ENCODE results near the gene KIAA1958. TPM values are rescaled to one million over a fixed set of nuclear protein-coding genes. Genes with fewer than 3 reads are reported as not detected.

The KIAA1958 gene
- total RNA-seq, 1 donor from 2014 or later: 14.2 TPM

DNA sequence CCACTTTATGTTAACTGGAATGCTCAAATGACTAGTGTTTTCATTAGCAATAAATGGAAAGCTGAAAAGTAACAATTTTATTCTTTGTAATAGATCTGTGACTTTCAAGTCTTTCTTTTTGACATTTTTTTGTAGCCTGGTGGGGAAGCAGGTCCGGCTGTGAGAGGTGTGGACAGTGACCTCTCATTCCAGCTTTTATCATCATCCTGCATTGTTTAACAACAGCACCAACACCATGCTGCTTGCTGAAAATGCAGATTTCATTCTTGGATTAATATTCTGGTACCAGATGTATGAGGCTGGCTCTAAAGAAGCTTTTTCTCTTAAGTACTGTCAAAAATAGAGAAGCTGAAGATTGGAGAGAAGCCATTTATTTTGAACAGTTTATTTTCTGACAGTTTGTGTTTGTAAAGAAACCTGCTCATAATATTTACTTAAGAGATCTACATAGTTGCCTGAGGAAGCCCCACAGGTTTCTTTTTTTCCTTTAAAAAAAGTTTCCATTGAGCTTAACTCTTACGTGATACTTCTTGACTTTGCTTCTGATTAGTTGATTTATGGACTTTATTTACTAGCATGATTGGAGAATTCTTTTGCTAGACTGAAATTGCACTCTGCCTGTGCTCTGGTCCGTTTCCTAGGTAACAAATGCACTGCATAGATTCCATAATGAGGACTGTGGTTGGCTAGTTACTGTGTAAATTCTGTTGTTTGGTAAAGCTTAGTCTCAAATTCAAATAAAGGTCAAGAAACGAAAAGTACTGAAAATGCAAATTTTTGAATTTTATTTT, 3.4 kb downstream of the KIAA1958 start:
- intact Hi-C loops (cut with DNase I): no loop called here
- Histone ChIP-seq H3K27me3 (no peaks in the 10 kb centered on the region), H3K36me3 (no peaks in the 10 kb centered on the region), H3K4me3 (no peak overlapping the region), H3K9me3 (peaks cover 15% of the 10 kb centered on the region), H3K27ac (no peak overlapping the region), H3K4me1 (peaks cover 4% of the 10 kb centered on the region)
- ATAC-seq (no peak), DNase-seq (no peak)
- TF ChIP-seq, protein P1, sequence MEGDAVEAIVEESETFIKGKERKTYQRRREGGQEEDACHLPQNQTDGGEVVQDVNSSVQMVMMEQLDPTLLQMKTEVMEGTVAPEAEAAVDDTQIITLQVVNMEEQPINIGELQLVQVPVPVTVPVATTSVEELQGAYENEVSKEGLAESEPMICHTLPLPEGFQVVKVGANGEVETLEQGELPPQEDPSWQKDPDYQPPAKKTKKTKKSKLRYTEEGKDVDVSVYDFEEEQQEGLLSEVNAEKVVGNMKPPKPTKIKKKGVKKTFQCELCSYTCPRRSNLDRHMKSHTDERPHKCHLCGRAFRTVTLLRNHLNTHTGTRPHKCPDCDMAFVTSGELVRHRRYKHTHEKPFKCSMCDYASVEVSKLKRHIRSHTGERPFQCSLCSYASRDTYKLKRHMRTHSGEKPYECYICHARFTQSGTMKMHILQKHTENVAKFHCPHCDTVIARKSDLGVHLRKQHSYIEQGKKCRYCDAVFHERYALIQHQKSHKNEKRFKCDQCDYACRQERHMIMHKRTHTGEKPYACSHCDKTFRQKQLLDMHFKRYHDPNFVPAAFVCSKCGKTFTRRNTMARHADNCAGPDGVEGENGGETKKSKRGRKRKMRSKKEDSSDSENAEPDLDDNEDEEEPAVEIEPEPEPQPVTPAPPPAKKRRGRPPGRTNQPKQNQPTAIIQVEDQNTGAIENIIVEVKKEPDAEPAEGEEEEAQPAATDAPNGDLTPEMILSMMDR (IDR thresholded peaks at IDR 0.05): no peak

DNA sequence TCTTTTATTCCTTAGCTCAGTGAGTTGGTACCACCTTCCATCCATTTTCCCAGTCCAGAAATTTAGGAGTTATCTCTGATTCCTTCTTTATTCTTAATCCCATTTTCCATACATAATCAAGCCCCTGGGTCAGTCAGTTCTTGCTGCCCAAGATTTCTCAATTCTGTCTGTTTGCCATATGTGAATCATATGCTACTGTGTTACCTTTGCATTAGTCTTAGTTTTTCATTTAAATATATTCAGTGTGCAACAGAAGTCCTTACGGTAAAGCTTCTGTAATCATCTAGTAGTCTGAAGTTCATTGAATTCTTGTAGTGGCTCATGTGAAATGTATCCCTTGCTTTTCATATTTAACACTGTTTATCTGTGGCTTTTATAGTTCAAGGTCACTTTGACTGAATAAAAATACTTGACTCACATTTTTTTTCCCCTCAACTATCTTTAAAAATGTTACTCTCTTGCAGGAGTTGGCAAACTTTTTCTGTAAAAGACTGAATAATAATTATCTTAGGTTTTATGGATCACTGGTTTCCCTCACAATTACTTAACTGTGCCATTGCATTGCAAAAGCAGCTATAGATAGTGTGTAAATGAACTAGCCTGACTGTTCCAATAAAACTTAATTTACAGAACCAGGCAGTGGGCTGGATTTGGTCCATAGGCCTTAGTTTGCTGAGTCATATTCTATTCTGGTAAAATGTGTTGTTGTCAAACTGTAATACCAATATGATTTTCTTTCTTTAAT, 6.9 kb downstream of the KIAA1958 start:
- H3K4me3 ChIP-seq: no peak overlapping the region
- TF ChIP-seq, protein P1 (IDR thresholded peaks at IDR 0.05): no peak
- peaks cover 15% of the 10 kb centered on the region for H3K9me3 ChIP-seq
- intact Hi-C loops (cut with DNase I): no loop called here
- H3K36me3 ChIP-seq: no peaks in the 10 kb centered on the region
- no peaks in the 10 kb centered on the region for H3K4me1 ChIP-seq
- no peaks in the 10 kb centered on the region for H3K27me3 ChIP-seq
- ATAC-seq (no peak), DNase-seq (no peak)
- no peak overlapping the region for H3K27ac ChIP-seq

DNA sequence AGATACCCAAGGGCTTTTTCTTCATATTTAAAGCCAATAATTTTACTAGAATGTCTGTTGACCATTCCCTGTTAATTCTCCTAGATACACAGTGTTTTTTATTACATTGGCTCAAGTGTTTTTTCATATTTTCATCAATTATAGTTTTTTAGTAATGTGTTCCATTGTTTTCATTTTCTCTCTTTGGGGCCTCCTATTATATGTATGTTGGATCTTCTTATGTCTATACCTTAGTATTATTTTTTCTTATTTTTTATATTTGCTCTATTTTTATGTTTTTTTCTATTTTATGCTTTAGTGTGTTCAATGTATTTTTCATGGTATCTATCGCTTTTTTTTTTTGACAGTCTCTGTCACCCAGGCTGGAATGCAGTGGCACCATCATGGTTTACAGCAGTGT, 7.5 kb downstream of the KIAA1958 start:
- Histone ChIP-seq H3K4me1 (no peaks in the 10 kb centered on the region), H3K27ac (no peak overlapping the region), H3K36me3 (no peaks in the 10 kb centered on the region), H3K4me3 (no peak overlapping the region), H3K9me3 (peaks cover 15% of the 10 kb centered on the region), H3K27me3 (no peaks in the 10 kb centered on the region)
- no peak for ATAC-seq
- no peak for DNase-seq
- TF ChIP-seq, protein P1 (IDR thresholded peaks at IDR 0.05): no peak
- intact Hi-C loops (cut with DNase I): no loop called here

DNA sequence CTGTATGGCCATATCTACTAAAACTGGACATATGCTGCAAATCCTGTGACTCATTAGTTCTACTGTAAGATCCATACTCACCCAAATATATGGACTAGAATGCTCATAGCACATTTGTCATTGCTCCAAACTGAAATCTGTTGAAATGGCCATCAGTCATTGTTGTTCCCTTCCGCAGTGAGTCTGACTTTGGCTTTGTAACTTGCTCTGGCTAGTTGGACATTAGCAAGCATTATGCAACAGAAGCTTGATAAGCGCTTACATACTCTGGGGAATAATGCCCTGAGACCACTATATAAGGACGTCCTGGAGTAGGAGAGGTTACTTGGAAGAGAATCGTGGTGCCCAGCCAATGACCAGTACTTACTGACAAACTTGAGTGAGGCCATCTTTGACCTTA, 9.0 kb downstream of the KIAA1958 start:
- H3K27me3 ChIP-seq: no peaks in the 10 kb centered on the region
- DNase-seq: no peak
- ATAC-seq: peak; percentile 68
- H3K27ac ChIP-seq: no peak overlapping the region
- TF ChIP-seq, protein P1 (IDR thresholded peaks at IDR 0.05): no peak
- H3K9me3 ChIP-seq: peaks cover 15% of the 10 kb centered on the region
- no peak overlapping the region for H3K4me3 ChIP-seq
- intact Hi-C loops (cut with DNase I): no loop called here
- no peaks in the 10 kb centered on the region for H3K36me3 ChIP-seq
- H3K4me1 ChIP-seq: no peaks in the 10 kb centered on the region

DNA sequence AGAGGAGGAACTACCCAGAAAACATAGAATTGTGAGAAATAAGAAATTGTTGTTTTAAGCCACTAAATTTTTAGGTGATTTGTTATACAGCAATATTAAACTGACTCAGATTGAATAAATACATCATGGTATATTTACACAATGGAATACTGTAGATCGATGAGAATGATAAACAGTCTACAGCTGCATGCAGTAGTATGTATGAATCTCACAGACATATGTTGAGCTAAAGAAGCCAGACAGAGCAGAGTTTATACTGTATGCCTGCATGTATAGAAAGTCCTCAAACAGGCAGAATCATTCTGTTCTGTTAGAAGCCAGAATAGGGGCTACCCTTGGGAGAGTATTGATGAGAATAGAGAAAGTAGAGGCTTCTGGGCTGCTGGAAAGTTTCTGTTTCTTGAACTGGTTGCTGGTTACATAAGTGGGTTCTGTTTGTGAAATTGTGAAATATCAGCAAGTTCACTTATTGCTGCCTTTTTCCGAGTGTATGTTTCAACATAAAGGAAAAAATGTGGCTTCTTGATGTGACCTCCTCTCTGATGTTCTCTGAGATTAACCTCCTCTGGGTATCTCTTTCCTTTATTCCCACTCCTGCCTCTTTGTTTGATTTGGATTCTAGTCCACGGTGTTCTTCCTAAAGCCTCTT, 9.6 kb downstream of the KIAA1958 start:
- Histone ChIP-seq H3K27ac (peak overlapping the region; percentile 18), H3K36me3 (no peaks in the 10 kb centered on the region), H3K9me3 (peaks cover 15% of the 10 kb centered on the region), H3K4me3 (no peak overlapping the region), H3K4me1 (no peaks in the 10 kb centered on the region), H3K27me3 (no peaks in the 10 kb centered on the region)
- intact Hi-C loops (cut with DNase I): no loop called here
- peak; percentile 61 for ATAC-seq
- no peak for DNase-seq
- TF ChIP-seq, protein P1 (IDR thresholded peaks at IDR 0.05): no peak
